SK-N-SH treated with all-trans-retinoic acid at 6 μM for 48 hours (cell line): ENCODE measurements around the gene MCM8.

Experiments
- ATAC-seq: fragments of 200-7000 bp; cut with Tn5 transposase; 3 replicates; pipeline ENCODE4 v1.9.1; 2020; ENCODE audit warnings: mild to moderate bottlenecking, moderate library complexity
- ARNTL ChIP-seq: fragments of 450-650 bp; formaldehyde crosslinking; IDR thresholded peaks from 2 replicates; pipeline ENCODE4 v1.5.0; 2020; ENCODE audit warnings: low read depth, mild to moderate bottlenecking, moderate library complexity, borderline replicate concordance
- BACH2 ChIP-seq: fragments of 250-450 bp; sonication (Bioruptor Pico); IDR thresholded peaks from 2 replicates; pipeline ENCODE4 v1.9.0; 2021; ENCODE audit warnings: mild to moderate bottlenecking, borderline replicate concordance
- ESRRG ChIP-seq: fragments of 250-450 bp; sonication (Bioruptor Pico); IDR thresholded peaks from 2 replicates; pipeline ENCODE4 v1.6.1; 2021; ENCODE audit warnings: mild to moderate bottlenecking
- GLIS3 ChIP-seq: fragments of 250-450 bp; sonication (Bioruptor Pico); IDR thresholded peaks from 2 replicates; pipeline ENCODE4 v1.5.0; 2020; ENCODE audit warnings: mild to moderate bottlenecking, moderate library complexity
- ISL1 ChIP-seq: fragments of 250-450 bp; sonication (Bioruptor Pico); IDR thresholded peaks from 2 replicates; pipeline ENCODE4 v2.1.2; 2022; ENCODE audit warnings: mild to moderate bottlenecking, moderate library complexity
- OSR1 ChIP-seq: fragments of 250-450 bp; sonication (Bioruptor Pico); IDR thresholded peaks from 2 replicates; pipeline ENCODE4 v1.8.0; 2022; ENCODE audit warnings: moderate library complexity, mild to moderate bottlenecking, inconsistent platforms
- PPARA ChIP-seq: fragments of 250-450 bp; sonication (Bioruptor Pico); IDR thresholded peaks from 2 replicates; pipeline ENCODE4 v1.5.0; 2020; ENCODE audit warnings: mild to moderate bottlenecking, borderline replicate concordance
- RARB ChIP-seq: fragments of 250-450 bp; sonication (Bioruptor Pico); IDR thresholded peaks from 2 replicates; pipeline ENCODE4 v1.8.0; 2021; ENCODE audit warnings: mild to moderate bottlenecking, moderate library complexity
- SNAI2 ChIP-seq: fragments of 250-450 bp; sonication (Bioruptor Pico); IDR thresholded peaks from 2 replicates; pipeline ENCODE4 v1.5.0; 2020; ENCODE audit warnings: mild to moderate bottlenecking, moderate library complexity
- TCF4 ChIP-seq: fragments of 250-450 bp; sonication (Bioruptor Pico); IDR thresholded peaks from 2 replicates; pipeline ENCODE4 v1.8.0; 2021; ENCODE audit warnings: mild to moderate bottlenecking, moderate library complexity, borderline replicate concordance
- TOX ChIP-seq: fragments of 250-450 bp; sonication (Bioruptor Pico); IDR thresholded peaks from 2 replicates; pipeline ENCODE4 v1.8.0; 2021; ENCODE audit warnings: mild to moderate bottlenecking, moderate library complexity, borderline replicate concordance
- ZC3H10 ChIP-seq: fragments of 250-450 bp; sonication (Bioruptor Pico); IDR thresholded peaks from 2 replicates; pipeline ENCODE4 v1.5.1; 2021; ENCODE audit warnings: mild to moderate bottlenecking, moderate library complexity
- ZFP3 ChIP-seq: fragments of 250-450 bp; sonication (Bioruptor Pico); IDR thresholded peaks from 2 replicates; pipeline ENCODE4 v1.5.0; 2020; ENCODE audit warnings: mild to moderate bottlenecking, moderate library complexity
- ZFP30 ChIP-seq: fragments of 450-650 bp; formaldehyde crosslinking; IDR thresholded peaks from 2 replicates; pipeline ENCODE4 v1.5.0; 2022; ENCODE audit warnings: mild to moderate bottlenecking, moderate library complexity
- ZNF565 ChIP-seq: fragments of 450-650 bp; formaldehyde crosslinking; conservative IDR thresholded peaks from 2 replicates; pipeline ENCODE4 v1.5.0; 2020; ENCODE audit warnings: low read depth, mild to moderate bottlenecking, moderate library complexity
- ZNF8 ChIP-seq: fragments of 450-650 bp; formaldehyde crosslinking; IDR thresholded peaks from 2 replicates; pipeline ENCODE4 v1.5.0; 2020; ENCODE audit warnings: mild to moderate bottlenecking, moderate library complexity
- TF ChIP-seq, protein P1 (sequence below): fragments of 250-450 bp; sonication (Bioruptor Pico); IDR thresholded peaks from 2 replicates; pipeline ENCODE4 v1.8.0; 2020; ENCODE audit warnings: mild to moderate bottlenecking, moderate library complexity, borderline replicate concordance
- TF ChIP-seq, protein P2 (sequence below): fragments of 250-450 bp; sonication (Bioruptor Pico); IDR thresholded peaks from 2 replicates; pipeline ENCODE4 v1.5.1; 2020; ENCODE audit warnings: low read depth, mild to moderate bottlenecking, moderate library complexity
- TF ChIP-seq, protein P3 (sequence below): fragments of 250-450 bp; sonication (Bioruptor Pico); IDR thresholded peaks from 2 replicates; pipeline ENCODE4 v1.8.0; 2021; ENCODE audit warnings: low read depth, mild to moderate bottlenecking, moderate library complexity, borderline replicate concordance
- TF ChIP-seq, protein P4 (sequence below): fragments of 250-450 bp; sonication (Bioruptor Pico); IDR thresholded peaks from 2 replicates; pipeline ENCODE4 v1.5.0; 2020; ENCODE audit warnings: mild to moderate bottlenecking, moderate library complexity
- TF ChIP-seq, protein P5 (sequence below): fragments of 250-450 bp; sonication (Bioruptor Pico); IDR thresholded peaks from 2 replicates; pipeline ENCODE4 v1.5.1; 2021; ENCODE audit warnings: mild to moderate bottlenecking, moderate library complexity

Gene MCM8

DNA sequence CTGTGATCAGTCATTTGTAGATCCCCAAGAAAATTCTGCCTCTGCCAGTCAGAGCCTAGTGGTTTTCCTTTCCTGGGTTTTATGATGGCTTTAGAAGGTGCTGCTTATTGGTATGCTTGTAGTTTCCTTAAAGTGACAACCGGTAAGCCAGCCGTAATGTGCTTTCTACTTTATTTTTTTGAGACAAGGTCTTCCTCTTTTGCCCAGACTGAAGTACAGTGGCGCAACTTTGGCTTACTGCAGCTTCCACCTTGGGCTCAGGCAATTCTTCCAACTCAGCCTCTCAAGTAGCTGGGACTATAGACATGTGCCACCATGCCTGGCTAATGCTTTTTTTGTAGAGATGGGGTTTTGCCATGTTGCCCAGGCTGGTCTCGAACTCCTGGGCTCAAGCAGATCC lies 23.5 kb downstream of the MCM8 start:
- TF ChIP-seq TCF4 (CRISPR knock-in tag) (no peak), OSR1 (no peak), ISL1 (CRISPR knock-in tag) (no peak), BACH2 (no peak), ZFP3 (no peak), PPARA (CRISPR knock-in tag) (no peak), ARNTL (CRISPR knock-in tag) (no peak), ZFP30 (CRISPR knock-in tag) (no peak), ZC3H10 (CRISPR knock-in tag) (no peak), ZNF565 (no peak), ZNF8 (CRISPR knock-in tag) (no peak), GLIS3 (CRISPR knock-in tag) (no peak), ESRRG (CRISPR knock-in tag) (no peak), TOX (CRISPR knock-in tag) (no peak)
- TF ChIP-seq, protein P1, sequence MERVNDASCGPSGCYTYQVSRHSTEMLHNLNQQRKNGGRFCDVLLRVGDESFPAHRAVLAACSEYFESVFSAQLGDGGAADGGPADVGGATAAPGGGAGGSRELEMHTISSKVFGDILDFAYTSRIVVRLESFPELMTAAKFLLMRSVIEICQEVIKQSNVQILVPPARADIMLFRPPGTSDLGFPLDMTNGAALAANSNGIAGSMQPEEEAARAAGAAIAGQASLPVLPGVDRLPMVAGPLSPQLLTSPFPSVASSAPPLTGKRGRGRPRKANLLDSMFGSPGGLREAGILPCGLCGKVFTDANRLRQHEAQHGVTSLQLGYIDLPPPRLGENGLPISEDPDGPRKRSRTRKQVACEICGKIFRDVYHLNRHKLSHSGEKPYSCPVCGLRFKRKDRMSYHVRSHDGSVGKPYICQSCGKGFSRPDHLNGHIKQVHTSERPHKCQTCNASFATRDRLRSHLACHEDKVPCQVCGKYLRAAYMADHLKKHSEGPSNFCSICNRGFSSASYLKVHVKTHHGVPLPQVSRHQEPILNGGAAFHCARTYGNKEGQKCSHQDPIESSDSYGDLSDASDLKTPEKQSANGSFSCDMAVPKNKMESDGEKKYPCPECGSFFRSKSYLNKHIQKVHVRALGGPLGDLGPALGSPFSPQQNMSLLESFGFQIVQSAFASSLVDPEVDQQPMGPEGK (CRISPR knock-in tag) = no peak
- TF ChIP-seq, protein P2, sequence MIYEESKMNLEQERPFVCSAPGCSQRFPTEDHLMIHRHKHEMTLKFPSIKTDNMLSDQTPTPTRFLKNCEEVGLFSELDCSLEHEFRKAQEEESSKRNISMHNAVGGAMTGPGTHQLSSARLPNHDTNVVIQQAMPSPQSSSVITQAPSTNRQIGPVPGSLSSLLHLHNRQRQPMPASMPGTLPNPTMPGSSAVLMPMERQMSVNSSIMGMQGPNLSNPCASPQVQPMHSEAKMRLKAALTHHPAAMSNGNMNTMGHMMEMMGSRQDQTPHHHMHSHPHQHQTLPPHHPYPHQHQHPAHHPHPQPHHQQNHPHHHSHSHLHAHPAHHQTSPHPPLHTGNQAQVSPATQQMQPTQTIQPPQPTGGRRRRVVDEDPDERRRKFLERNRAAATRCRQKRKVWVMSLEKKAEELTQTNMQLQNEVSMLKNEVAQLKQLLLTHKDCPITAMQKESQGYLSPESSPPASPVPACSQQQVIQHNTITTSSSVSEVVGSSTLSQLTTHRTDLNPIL (CRISPR knock-in tag) = no peak
- TF ChIP-seq, protein P3, sequence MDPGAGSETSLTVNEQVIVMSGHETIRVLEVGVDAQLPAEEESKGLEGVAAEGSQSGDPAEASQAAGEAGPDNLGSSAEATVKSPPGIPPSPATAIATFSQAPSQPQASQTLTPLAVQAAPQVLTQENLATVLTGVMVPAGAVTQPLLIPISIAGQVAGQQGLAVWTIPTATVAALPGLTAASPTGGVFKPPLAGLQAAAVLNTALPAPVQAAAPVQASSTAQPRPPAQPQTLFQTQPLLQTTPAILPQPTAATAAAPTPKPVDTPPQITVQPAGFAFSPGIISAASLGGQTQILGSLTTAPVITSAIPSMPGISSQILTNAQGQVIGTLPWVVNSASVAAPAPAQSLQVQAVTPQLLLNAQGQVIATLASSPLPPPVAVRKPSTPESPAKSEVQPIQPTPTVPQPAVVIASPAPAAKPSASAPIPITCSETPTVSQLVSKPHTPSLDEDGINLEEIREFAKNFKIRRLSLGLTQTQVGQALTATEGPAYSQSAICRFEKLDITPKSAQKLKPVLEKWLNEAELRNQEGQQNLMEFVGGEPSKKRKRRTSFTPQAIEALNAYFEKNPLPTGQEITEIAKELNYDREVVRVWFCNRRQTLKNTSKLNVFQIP = no peak
- TF ChIP-seq, all 23 proteins: peak for 0
- no peak for ATAC-seq

DNA sequence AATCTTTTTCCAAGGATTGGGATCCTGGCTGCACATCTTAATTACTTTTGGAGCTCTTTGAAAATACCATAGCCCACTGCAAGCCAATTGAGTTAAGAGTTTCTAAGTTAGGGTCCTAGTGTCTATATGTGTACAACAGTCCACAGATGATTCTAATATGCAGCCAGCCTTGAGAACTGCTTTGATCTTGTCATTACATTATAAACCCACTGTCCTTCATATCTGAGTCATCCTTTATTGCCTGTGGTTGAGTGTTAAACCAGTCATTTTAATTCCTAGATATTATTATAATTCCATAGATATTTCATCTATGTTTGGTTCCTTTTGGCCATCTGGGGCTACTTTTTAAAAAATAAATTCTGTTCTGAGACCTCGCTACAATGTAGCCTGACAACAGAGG lies 24.1 kb downstream of the MCM8 start:
- no peak for ATAC-seq

DNA sequence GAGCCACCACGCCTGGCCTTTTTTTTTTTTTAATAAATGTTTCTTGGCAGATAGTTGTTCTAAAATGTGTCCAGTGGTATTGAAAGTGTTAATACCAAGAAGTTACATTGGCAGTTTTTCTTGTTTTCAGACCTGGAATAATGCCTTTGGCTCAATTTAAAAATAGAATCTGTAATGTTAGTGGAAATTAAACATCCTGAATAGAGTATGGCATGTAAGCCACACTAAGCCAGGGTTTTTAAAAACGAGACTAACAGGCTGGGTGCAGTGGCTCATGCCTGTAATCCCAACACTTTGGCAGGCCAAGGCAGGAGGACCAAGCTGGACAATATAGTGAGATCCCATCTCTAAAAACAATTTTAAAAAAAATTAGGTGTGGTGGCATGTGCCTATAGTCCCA lies 25.3 kb downstream of the MCM8 start:
- TF ChIP-seq, protein P4, sequence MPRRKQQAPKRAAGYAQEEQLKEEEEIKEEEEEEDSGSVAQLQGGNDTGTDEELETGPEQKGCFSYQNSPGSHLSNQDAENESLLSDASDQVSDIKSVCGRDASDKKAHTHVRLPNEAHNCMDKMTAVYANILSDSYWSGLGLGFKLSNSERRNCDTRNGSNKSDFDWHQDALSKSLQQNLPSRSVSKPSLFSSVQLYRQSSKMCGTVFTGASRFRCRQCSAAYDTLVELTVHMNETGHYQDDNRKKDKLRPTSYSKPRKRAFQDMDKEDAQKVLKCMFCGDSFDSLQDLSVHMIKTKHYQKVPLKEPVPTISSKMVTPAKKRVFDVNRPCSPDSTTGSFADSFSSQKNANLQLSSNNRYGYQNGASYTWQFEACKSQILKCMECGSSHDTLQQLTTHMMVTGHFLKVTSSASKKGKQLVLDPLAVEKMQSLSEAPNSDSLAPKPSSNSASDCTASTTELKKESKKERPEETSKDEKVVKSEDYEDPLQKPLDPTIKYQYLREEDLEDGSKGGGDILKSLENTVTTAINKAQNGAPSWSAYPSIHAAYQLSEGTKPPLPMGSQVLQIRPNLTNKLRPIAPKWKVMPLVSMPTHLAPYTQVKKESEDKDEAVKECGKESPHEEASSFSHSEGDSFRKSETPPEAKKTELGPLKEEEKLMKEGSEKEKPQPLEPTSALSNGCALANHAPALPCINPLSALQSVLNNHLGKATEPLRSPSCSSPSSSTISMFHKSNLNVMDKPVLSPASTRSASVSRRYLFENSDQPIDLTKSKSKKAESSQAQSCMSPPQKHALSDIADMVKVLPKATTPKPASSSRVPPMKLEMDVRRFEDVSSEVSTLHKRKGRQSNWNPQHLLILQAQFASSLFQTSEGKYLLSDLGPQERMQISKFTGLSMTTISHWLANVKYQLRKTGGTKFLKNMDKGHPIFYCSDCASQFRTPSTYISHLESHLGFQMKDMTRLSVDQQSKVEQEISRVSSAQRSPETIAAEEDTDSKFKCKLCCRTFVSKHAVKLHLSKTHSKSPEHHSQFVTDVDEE (CRISPR knock-in tag) = no peak
- no peak for TF ChIP-seq RARB
- TF ChIP-seq, protein P5, sequence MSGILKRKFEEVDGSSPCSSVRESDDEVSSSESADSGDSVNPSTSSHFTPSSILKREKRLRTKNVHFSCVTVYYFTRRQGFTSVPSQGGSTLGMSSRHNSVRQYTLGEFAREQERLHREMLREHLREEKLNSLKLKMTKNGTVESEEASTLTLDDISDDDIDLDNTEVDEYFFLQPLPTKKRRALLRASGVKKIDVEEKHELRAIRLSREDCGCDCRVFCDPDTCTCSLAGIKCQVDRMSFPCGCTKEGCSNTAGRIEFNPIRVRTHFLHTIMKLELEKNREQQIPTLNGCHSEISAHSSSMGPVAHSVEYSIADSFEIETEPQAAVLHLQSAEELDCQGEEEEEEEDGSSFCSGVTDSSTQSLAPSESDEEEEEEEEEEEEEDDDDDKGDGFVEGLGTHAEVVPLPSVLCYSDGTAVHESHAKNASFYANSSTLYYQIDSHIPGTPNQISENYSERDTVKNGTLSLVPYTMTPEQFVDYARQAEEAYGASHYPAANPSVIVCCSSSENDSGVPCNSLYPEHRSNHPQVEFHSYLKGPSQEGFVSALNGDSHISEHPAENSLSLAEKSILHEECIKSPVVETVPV (CRISPR knock-in tag) = no peak
- ATAC-seq = no peak

More for the DNA sequence above, 24.1 kb downstream of the MCM8 start:
- TF ChIP-seq, protein P3 = no peak
- no peak for TF ChIP-seq ZC3H10 (CRISPR knock-in tag)
- no peak for TF ChIP-seq PPARA (CRISPR knock-in tag)
- TF ChIP-seq ARNTL (CRISPR knock-in tag) = no peak
- no peak for TF ChIP-seq RARB
- no peak for TF ChIP-seq SNAI2
- TF ChIP-seq BACH2 = no peak
